ENCODE results near the gene TMEM44.

Gene TMEM44

GRCh38 chr3:194543550-194543949 lies 89.7 kb downstream of the TMEM44 start:
- TF ChIP-seq CTCF (IDR thresholded peaks at IDR 0.05; ENCODE audit: extremely low read depth, insufficient read depth, missing control alignments): no peak
- no peak for DNase-seq (ENCODE audit: low spot score)
- in situ Hi-C loops (cut with MboI; ENCODE audit: low pct_unique_long_range_greater_than_20kb, low sequenced_read_pairs, unreplicated experiment): no loop called here

GRCh38 chr3:194541483-194541882 lies 91.7 kb downstream of the TMEM44 start:
- peak; percentile 22 for DNase-seq (ENCODE audit: low spot score)
- in situ Hi-C loops (cut with MboI; ENCODE audit: low pct_unique_long_range_greater_than_20kb, low sequenced_read_pairs, unreplicated experiment): no loop called here
- no peak for TF ChIP-seq CTCF (IDR thresholded peaks at IDR 0.05; ENCODE audit: extremely low read depth, insufficient read depth, missing control alignments)

- no peak for TF ChIP-seq CTCF (IDR thresholded peaks at IDR 0.05; ENCODE audit: extremely low read depth, insufficient read depth, missing control alignments)
- in situ Hi-C loops (cut with MboI; ENCODE audit: low pct_unique_long_range_greater_than_20kb, low sequenced_read_pairs, unreplicated experiment): no loop called here
- no peak for DNase-seq (ENCODE audit: low spot score)
Observed at GRCh38 chr3:194540274-194540905, 92.8 kb downstream of the TMEM44 start.

GRCh38 chr3:194539498-194539897 lies 93.7 kb downstream of the TMEM44 start:
- in situ Hi-C loops (cut with MboI; ENCODE audit: low pct_unique_long_range_greater_than_20kb, low sequenced_read_pairs, unreplicated experiment): no loop called here
- TF ChIP-seq CTCF (IDR thresholded peaks at IDR 0.05; ENCODE audit: extremely low read depth, insufficient read depth, missing control alignments): no peak
- DNase-seq (ENCODE audit: low spot score): no peak

GRCh38 chr3:194537732-194538247 lies 95.4 kb downstream of the TMEM44 start:
- DNase-seq (ENCODE audit: low spot score): no peak
- TF ChIP-seq CTCF (IDR thresholded peaks at IDR 0.05; ENCODE audit: extremely low read depth, insufficient read depth, missing control alignments): no peak
- in situ Hi-C loops (cut with MboI; ENCODE audit: low pct_unique_long_range_greater_than_20kb, low sequenced_read_pairs, unreplicated experiment): no loop called here
